T-cell (primary cell): ENCODE results near the gene ETFA. TPM values are rescaled to one million over a fixed set of nuclear protein-coding genes. Genes with fewer than 3 reads are reported as not detected.

Experiments used
- ATAC-seq, 4 experiments: fragments of 200-7000 bp in 3 of 4; fragments of 150-1000 bp in 1 of 4; cut with Tn5 transposase; replicated peaks in 1 of 4; 1 replicate in 3 of 4; 2 replicates in 1 of 4; pipeline ENCODE4 v1.10.0; 2021; ENCODE audit warnings: moderate library complexity in 3 of 4, mild to moderate bottlenecking in 2 of 4, moderate number of reproducible peaks in 1 of 4
- CTCF ChIA-PET, 2 donors: fragments of 300-600 bp; sonication (Branson Sonifier 250); formaldehyde crosslinking; loops; one replicate each; lab custom pipeline; 2022; ENCODE audit warnings: antibody characterized with exemption in 2 of 2; lab: Charles Lee
- POLR2A ChIA-PET, 2 donors: fragments of 300-600 bp; sonication (Branson Sonifier 250); formaldehyde crosslinking; loops; one replicate each; lab custom pipeline; 2022; ENCODE audit warnings: antibody characterized with exemption in 2 of 2; lab: Charles Lee
- DNase-seq, 35 experiments: peaks; one replicate each; pipeline versions ENCODE4 v3.0.0 to v3.0.0-alpha.2; 2013 to 2023
- H3K27ac ChIP-seq: one replicate; pipeline ENCODE4 v1.5.1; 2013; ENCODE audit warnings: low read length
- H3K27me3 ChIP-seq, 2 experiments: replicated peaks in 1 of 2; 1 replicate in 1 of 2; 2 replicates in 1 of 2; pipeline versions ENCODE4 v1.6.1 to v1.7.0; 2013; ENCODE audit warnings: low read length in 1 of 2, mixed read lengths in 1 of 2; ENCODE audit not compliant: control insufficient read depth in 2 of 2, insufficient read depth in 2 of 2; ENCODE audit errors: extremely low read depth in 1 of 2
- H3K36me3 ChIP-seq, 2 donors: 1 replicate in 1 of 2; 2 replicates in 1 of 2; pipeline versions ENCODE4 v1.6.1 to v1.7.0; 2013; ENCODE audit warnings: low read length in 1 of 2; ENCODE audit not compliant: control insufficient read depth in 2 of 2, insufficient read depth in 1 of 2; ENCODE audit errors: extremely low read depth in 1 of 2
- H3K4me1 ChIP-seq, 2 experiments: 1 replicate in 1 of 2; 2 replicates in 1 of 2; pipeline versions ENCODE4 v1.6.1 to v1.7.0; 2013; ENCODE audit warnings: low read length in 2 of 2, mixed read lengths in 1 of 2; ENCODE audit not compliant: insufficient read depth in 2 of 2, control insufficient read depth in 1 of 2; ENCODE audit errors: extremely low read depth in 1 of 2
- H3K4me3 ChIP-seq, 2 donors: 1 replicate in 1 of 2; 2 replicates in 1 of 2; pipeline versions ENCODE4 v1.5.1 to v1.7.0; 2013; ENCODE audit warnings: mild to moderate bottlenecking in 2 of 2, low read length in 1 of 2, moderate library complexity in 1 of 2; ENCODE audit not compliant: control insufficient read depth in 1 of 2; ENCODE audit errors: extremely low read depth in 1 of 2
- H3K9me3 ChIP-seq: 2 replicates; pipeline ENCODE4 v1.7.0; 2013
- H3K27ac Mint-ChIP-seq, 2 donors: one replicate each; pipeline ENCODE4 v1.8.0; 2020 to 2021; ENCODE audit warnings: mild to moderate bottlenecking in 2 of 2, mixed read lengths in 2 of 2
- H3K27me3 Mint-ChIP-seq, 2 donors: one replicate each; pipeline ENCODE4 v1.8.0; 2021 to 2022; ENCODE audit warnings: mixed read lengths in 2 of 2
- H3K36me3 Mint-ChIP-seq: one replicate; pipeline ENCODE4 v1.8.0; 2021; ENCODE audit warnings: mixed read lengths
- H3K4me1 Mint-ChIP-seq, 3 donors: one replicate each; pipeline ENCODE4 v1.8.0; 2020 to 2022; ENCODE audit warnings: mixed read lengths in 3 of 3, mild to moderate bottlenecking in 1 of 3
- H3K4me3 Mint-ChIP-seq, 3 donors: one replicate each; pipeline ENCODE4 v1.8.0; 2020 to 2022; ENCODE audit warnings: mild to moderate bottlenecking in 3 of 3, mixed read lengths in 3 of 3, moderate library complexity in 3 of 3
- H3K9me3 Mint-ChIP-seq, 3 donors: one replicate each; pipeline ENCODE4 v1.8.0; 2020 to 2022; ENCODE audit warnings: mixed read lengths in 3 of 3
- WGBS: methylation state at CpG from one replicate; pipeline ENCODE4 v1.1.5; 2013; ENCODE audit warnings: missing lambda C conversion rate; ENCODE audit not compliant: insufficient coverage; 5-methylcytosine and 5-hydroxymethylcytosine counted together
- total RNA-seq, 35 experiments: library from RNA in 6 of 35; stranded (reverse) in 6 of 35; fragments of 120-200 nt in 1 of 35; gene quantifications; one replicate each; pipeline versions ENCODE4 v1.2.1 to v1.2.4 and lab custom pipeline; 2013 to 2026

ETFA gene
- total RNA-seq, 5 donors from 2014 or later (not counting 1 experiment from before 2014, with no cell fraction given): 34.6 to 53.9 (median 50.4) TPM

DNA sequence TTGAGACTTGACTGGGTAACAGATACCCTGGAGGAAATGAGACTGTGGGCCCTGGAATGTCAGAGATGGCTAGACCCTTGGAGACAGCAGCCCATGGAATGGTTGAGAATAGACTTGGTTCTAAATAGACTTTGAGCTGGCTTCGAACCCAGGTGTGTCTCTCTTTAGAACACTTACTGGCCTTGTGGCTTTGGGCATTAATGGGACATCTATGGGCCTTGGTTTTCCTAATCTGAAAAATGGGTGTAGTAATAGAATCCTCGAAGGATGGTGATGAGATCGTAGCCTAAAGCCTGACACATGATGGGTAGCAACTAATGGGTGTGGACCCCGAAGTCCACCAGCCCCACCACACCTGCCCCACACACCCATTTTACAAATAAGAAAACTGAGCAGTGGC lies 132.2 kb downstream of the ETFA start:
- no peaks in the 10 kb centered on the region for H3K36me3 ChIP-seq
- ChIA-PET CTCF (no interaction called here), POLR2A (no interaction called here)
- peaks cover 0 to 55% of the 10 kb centered on the region in 2 experiments for H3K27me3 ChIP-seq
- Mint-ChIP-seq H3K4me3 (no peak overlapping the region), H3K27me3 (peaks cover 30 to 35% of the 10 kb centered on the region in 2 donors), H3K36me3 (no peaks in the 10 kb centered on the region), H3K4me1 (peaks cover 8 to 10% (median 9%) of the 10 kb centered on the region in 3 donors), H3K27ac (no peak overlapping the region), H3K9me3 (no peaks in the 10 kb centered on the region)
- DNase-seq (no peak), ATAC-seq (no peak)
- no peak overlapping the region for H3K27ac ChIP-seq
- WGBS: 71% methylated on average over 1 of the region's 4 CpGs
- H3K4me1 ChIP-seq: peaks cover 0 to 6% of the 10 kb centered on the region in 2 experiments
- no peak overlapping the region for H3K4me3 ChIP-seq
- no peaks in the 10 kb centered on the region for H3K9me3 ChIP-seq

DNA sequence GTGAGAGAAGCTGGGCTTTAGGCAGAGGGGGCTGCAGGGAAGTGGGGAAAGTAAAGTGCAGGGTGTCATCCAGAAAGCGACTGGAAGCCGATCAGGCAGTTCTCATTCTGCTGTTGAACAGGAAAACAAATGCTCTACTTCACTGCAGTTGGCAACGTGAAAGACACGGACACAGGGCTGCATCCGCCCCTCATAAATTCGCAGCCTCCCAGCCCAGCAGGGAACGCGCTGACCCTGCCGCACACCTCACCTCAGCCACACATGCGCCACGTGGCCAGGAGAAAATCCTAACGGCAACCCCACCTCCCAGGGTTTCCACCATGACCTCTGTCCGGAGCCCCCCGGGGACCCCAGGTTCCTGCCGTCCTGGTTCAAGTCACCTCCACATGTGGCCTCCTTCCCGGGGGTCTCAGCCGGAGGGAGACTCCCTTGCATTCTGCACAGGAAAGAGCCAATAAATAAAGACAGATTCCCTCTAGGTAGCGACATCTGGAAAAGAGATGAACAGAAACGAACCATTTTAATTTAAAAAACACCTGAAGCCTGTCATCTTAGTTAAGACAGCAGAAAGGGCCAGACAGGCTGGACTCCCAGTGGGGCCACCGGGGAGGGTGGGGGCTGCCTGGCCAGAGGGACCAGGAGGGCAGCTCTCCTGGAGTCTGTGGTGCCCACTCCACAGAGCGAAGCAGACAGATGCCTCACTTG lies 132.8 kb downstream of the ETFA start:
- WGBS: 63% methylated on average over 18 of the region's 21 CpGs
- peaks cover 0 to 6% of the 10 kb centered on the region in 2 experiments for H3K4me1 ChIP-seq
- no peak overlapping the region for H3K27ac ChIP-seq
- no peak overlapping the region for H3K4me3 ChIP-seq
- H3K36me3 ChIP-seq: no peaks in the 10 kb centered on the region
- ChIA-PET CTCF (no interaction called here), POLR2A (no interaction called here)
- H3K4me1 Mint-ChIP-seq: peaks cover 8 to 10% (median 9%) of the 10 kb centered on the region in 3 donors
- peaks cover 30 to 32% of the 10 kb centered on the region in 2 donors for H3K27me3 Mint-ChIP-seq
- ATAC-seq (no peak), DNase-seq (no peak)
- no peaks in the 10 kb centered on the region for H3K9me3 ChIP-seq
- no peak overlapping the region for H3K4me3 Mint-ChIP-seq
- no peak overlapping the region for H3K27ac Mint-ChIP-seq
- H3K27me3 ChIP-seq: peaks cover 0 to 54% of the 10 kb centered on the region in 2 experiments
- H3K36me3 Mint-ChIP-seq: no peaks in the 10 kb centered on the region
- H3K9me3 Mint-ChIP-seq: no peaks in the 10 kb centered on the region

DNA sequence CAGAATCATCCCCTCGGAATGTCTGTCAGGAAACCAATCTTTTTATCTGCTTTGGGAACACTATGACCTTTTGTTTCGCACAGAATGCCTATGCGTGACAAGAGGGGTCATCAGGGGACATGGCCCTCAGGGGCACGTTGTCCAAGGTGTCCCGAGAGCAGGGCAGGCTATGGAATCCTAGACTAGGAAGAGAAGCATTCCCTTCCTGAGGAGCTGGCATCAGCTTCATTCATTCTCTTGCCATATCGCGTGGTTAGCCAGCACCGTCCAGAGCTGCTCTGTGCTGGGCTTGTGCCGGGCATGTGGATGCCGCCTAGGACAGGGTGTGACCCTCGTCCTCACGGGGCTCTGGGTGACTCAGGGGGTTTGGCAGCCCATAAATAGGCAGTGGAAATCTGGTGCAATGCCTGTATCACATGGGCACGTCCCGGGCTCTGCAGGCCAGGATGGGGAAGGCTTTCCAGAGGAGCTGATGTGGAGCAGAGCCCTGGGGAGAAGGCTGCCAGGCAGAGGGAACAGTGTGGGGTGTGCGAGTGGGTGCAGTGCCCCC lies 133.7 kb downstream of the ETFA start:
- H3K4me3 ChIP-seq: no peak overlapping the region
- CTCF ChIA-PET: no interaction called here

DNA sequence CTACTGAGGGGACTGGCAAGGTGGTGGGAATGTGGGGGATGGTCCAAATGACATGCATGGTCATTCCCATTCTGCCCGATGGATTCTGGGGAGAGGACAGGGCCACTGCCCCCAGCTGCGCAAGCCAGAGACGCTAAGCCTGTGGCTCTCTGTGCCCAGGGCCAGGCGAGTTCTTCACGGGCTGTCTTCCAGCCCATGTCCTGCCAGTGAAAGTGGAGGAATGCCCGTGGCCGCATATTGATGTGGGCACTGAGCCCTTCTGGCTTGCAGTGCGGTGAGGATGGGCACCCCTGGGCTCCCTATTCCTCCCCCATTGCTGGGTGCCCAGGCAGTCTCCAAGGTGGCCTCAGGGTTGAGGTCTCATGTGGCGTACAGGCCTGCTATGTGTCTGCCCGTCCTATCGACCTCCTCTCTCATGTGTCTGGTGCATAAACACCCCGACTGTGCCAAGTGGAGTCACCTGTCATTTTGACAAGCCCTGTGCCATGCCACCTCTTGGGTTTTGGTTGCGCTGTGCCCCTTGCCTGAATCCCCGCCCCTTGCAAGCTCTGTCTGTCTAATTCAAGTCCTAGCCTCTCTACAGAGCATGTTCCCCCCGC lies 134.7 kb downstream of the ETFA start:
- Histone ChIP-seq H3K4me1 (peaks cover 0 to 6% of the 10 kb centered on the region in 2 experiments), H3K27me3 (peaks cover 0 to 64% of the 10 kb centered on the region in 2 experiments), H3K4me3 (no peak overlapping the region), H3K36me3 (no peaks in the 10 kb centered on the region), H3K27ac (no peak overlapping the region), H3K9me3 (no peaks in the 10 kb centered on the region)
- H3K9me3 Mint-ChIP-seq: no peaks in the 10 kb centered on the region
- ATAC-seq (no peak), DNase-seq (no peak)
- no peaks in the 10 kb centered on the region for H3K36me3 Mint-ChIP-seq
- no peak overlapping the region for H3K27ac Mint-ChIP-seq
- WGBS: 86% methylated on average over 15 of the region's 15 CpGs
- CTCF ChIA-PET: no interaction called here
- peaks cover 5% of the 10 kb centered on the region in 3 donors for H3K4me1 Mint-ChIP-seq
- H3K4me3 Mint-ChIP-seq: no peak overlapping the region
- peaks cover 29 to 31% of the 10 kb centered on the region in 2 donors for H3K27me3 Mint-ChIP-seq
- POLR2A ChIA-PET: no interaction called here

More for the DNA sequence above, 133.7 kb downstream of the ETFA start:
- no peak overlapping the region for H3K4me3 Mint-ChIP-seq
- POLR2A ChIA-PET: no interaction called here
- 79% methylated on average over 15 of the region's 15 CpGs for WGBS
- no peaks in the 10 kb centered on the region for H3K9me3 Mint-ChIP-seq
- H3K9me3 ChIP-seq: no peaks in the 10 kb centered on the region
- H3K36me3 ChIP-seq: no peaks in the 10 kb centered on the region
- no peak for DNase-seq
- no peak for ATAC-seq
- H3K27ac Mint-ChIP-seq: no peak overlapping the region
- H3K36me3 Mint-ChIP-seq: no peaks in the 10 kb centered on the region
- H3K27me3 ChIP-seq: peaks cover 0 to 59% of the 10 kb centered on the region in 2 experiments
- peaks cover 8 to 10% (median 9%) of the 10 kb centered on the region in 3 donors for H3K4me1 Mint-ChIP-seq
- peaks cover 35 to 36% of the 10 kb centered on the region in 2 donors for H3K27me3 Mint-ChIP-seq
- H3K4me1 ChIP-seq: peaks cover 0 to 6% of the 10 kb centered on the region in 2 experiments
- H3K27ac ChIP-seq: no peak overlapping the region

DNA sequence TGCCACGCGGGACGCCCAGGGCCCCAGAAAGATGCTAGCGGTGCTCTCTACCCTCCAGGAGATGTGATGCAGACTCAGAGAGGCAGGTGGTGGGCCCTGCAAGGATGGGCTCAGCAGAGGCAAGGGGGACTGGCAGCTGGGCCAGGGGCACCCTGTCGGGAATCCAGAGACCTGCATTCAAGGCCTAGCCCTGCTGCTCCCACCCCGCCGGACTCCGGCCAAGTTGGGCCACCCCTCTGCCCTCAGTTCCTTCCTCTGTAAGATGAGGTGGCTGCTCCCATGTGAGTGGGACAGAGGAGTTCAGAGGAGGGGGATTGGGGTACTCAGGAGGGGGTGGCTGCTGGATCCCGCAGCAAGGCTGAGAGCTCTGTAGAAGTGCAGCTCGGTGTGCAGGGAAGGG lies 135.2 kb downstream of the ETFA start:
- CTCF ChIA-PET: no interaction called here
- Mint-ChIP-seq H3K4me1 (no peaks in the 10 kb centered on the region), H3K9me3 (no peaks in the 10 kb centered on the region), H3K36me3 (no peaks in the 10 kb centered on the region), H3K27ac (no peak overlapping the region), H3K27me3 (peaks cover 24 to 26% of the 10 kb centered on the region in 2 donors), H3K4me3 (no peak overlapping the region)
- H3K36me3 ChIP-seq: no peaks in the 10 kb centered on the region
- WGBS: 97% methylated on average over 6 of the region's 10 CpGs
- no peak overlapping the region for H3K4me3 ChIP-seq
- POLR2A ChIA-PET: no interaction called here
- ATAC-seq (peak in 1 of 4 experiments; percentile 19), DNase-seq (no peak)
- peaks cover 0 to 65% of the 10 kb centered on the region in 2 experiments for H3K27me3 ChIP-seq
- no peaks in the 10 kb centered on the region for H3K9me3 ChIP-seq
- H3K27ac ChIP-seq: no peak overlapping the region
- H3K4me1 ChIP-seq: peaks cover 0 to 2% of the 10 kb centered on the region in 2 experiments

DNA sequence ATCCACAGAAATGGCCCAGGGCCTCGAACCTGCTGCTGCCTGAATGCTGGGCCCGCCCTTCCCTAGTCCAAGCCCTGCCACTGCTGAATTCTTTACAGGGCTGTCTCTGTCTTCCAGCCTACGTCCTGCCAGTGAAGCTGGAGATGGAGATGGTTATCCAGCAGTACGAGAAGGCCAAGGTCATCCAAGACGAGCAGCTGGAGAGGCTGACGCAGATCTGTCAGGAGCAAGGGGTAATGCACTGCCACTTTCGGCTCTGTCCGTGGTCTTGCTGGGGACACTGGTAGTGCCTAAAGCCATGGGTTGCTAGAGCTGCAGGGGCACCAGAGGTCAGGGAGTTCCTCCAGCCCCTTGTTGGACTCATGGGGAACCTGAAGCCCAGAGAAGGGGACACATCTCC lies 135.8 kb downstream of the ETFA start:
- peaks cover 20 to 26% of the 10 kb centered on the region in 2 donors for H3K27me3 Mint-ChIP-seq

More for the DNA sequence above, 135.8 kb downstream of the ETFA start:
- H3K4me3 Mint-ChIP-seq: no peak overlapping the region
- H3K4me1 ChIP-seq: no peaks in the 10 kb centered on the region
- H3K36me3 ChIP-seq: no peaks in the 10 kb centered on the region
- H3K27me3 ChIP-seq: peaks cover 0 to 61% of the 10 kb centered on the region in 2 experiments
- ATAC-seq: no peak
- no peak overlapping the region for H3K4me3 ChIP-seq
- ChIA-PET POLR2A (no interaction called here), CTCF (no interaction called here)
- H3K9me3 ChIP-seq: no peaks in the 10 kb centered on the region
- H3K9me3 Mint-ChIP-seq: no peaks in the 10 kb centered on the region
- no peak for DNase-seq
- no peak overlapping the region for H3K27ac Mint-ChIP-seq
- no peaks in the 10 kb centered on the region for H3K36me3 Mint-ChIP-seq
- H3K4me1 Mint-ChIP-seq: no peaks in the 10 kb centered on the region
- H3K27ac ChIP-seq: no peak overlapping the region
- WGBS: 86% methylated on average over 8 of the region's 8 CpGs
